Effector memory CD8-positive, alpha-beta T cell (primary cell): ENCODE data around the gene ANKH.

Experiments
- ATAC-seq: fragments of 150-1000 bp; cut with Tn5 transposase; replicated peaks from 2 replicates; pipeline ENCODE4 v1.10.0; 2021; ENCODE audit warnings: mild to moderate bottlenecking, moderate library complexity
- DNase-seq, 3 experiments: peaks; one replicate each; pipeline ENCODE4 v3.0.0; 2021
- H3K27ac Mint-ChIP-seq, 2 donors: one replicate each; pipeline ENCODE4 v1.8.0; 2022; ENCODE audit warnings: mild to moderate bottlenecking in 2 of 2, mixed read lengths in 2 of 2, moderate library complexity in 2 of 2
- H3K27me3 Mint-ChIP-seq, 2 donors: one replicate each; pipeline ENCODE4 v1.8.0; 2022; ENCODE audit warnings: mixed read lengths in 2 of 2
- H3K36me3 Mint-ChIP-seq: one replicate; pipeline ENCODE4 v1.8.0; 2022; ENCODE audit warnings: mild to moderate bottlenecking, moderate library complexity, mixed read lengths; ENCODE audit not compliant: insufficient read depth
- H3K4me1 Mint-ChIP-seq, 2 donors: one replicate each; pipeline ENCODE4 v1.8.0; 2022; ENCODE audit warnings: low read depth in 2 of 2, mixed read lengths in 2 of 2
- H3K4me3 Mint-ChIP-seq, 2 donors: one replicate each; pipeline ENCODE4 v1.8.0; 2022; ENCODE audit warnings: mild to moderate bottlenecking in 2 of 2, mixed read lengths in 2 of 2, moderate library complexity in 2 of 2
- H3K9me3 Mint-ChIP-seq, 2 donors: one replicate each; pipeline ENCODE4 v1.8.0; 2022; ENCODE audit warnings: mixed read lengths in 2 of 2

Gene ANKH

DNA sequence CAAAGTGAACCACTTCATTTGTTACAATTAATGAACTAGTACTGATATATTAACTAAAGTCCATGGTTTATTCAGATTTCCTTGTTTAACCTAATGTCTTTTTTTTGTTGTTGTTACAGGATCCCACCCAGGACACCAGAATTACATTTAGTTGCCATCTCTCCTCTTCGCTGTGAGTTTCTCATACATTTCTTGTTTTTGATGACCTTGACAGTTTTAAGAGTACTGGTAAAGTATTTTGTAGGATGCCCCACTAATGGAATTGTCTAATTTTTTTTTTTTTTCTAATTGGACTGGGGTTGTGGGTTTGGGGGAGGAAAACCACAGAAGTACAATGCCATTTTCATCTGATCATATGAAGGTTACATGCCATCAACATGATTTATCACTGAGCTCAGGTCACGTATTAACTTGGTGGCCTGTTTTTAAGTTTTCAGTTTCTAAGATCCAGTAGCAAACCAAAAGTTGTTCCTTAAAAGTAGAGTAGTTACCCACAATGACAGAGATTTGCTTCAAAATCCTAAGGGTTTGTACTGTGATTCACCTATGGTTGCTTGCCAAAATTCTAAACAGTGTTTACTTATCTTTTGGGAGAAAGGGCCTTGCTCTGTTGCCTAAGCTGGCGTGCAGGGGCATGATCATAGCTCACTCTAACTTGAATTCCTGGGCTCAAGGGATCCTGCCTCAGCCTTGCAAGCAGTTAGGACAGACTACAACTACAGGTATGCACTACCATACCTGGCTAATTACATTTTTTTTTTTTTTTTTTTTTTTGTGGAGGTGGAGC lies 211.6 kb downstream of the ANKH start:
- peaks cover 10% of the 10 kb centered on the region for H3K36me3 Mint-ChIP-seq
- H3K9me3 Mint-ChIP-seq: no peaks in the 10 kb centered on the region
- DNase-seq (no peak), ATAC-seq (no peak)
- H3K27ac Mint-ChIP-seq: no peak overlapping the region
- no peaks in the 10 kb centered on the region for H3K27me3 Mint-ChIP-seq
- no peak overlapping the region for H3K4me3 Mint-ChIP-seq
- H3K4me1 Mint-ChIP-seq: peaks cover 10 to 32% of the 10 kb centered on the region in 2 donors

DNA sequence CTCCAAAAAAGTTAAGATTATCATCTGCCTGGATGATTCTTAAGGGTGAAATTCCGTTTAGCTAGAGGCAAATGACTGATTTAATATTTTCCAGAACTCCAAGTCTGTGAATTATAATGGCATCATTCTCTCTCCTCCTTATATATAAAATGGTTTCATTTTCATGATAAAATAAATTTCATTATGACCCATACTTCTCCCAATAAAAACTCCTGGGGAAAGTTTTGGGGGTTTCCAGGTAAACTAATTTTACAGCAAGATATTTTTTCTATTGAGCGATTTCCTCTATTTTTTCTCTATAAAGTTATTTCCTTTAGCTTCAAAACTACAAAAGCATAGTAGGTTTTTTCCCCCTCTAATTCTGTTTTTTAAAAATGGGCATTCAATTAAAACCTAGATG lies 214.7 kb downstream of the ANKH start:
- Mint-ChIP-seq H3K36me3 (no peaks in the 10 kb centered on the region), H3K27me3 (no peaks in the 10 kb centered on the region), H3K4me3 (no peak overlapping the region), H3K9me3 (no peaks in the 10 kb centered on the region), H3K27ac (no peak overlapping the region), H3K4me1 (peaks cover 1 to 19% of the 10 kb centered on the region in 2 donors)
- ATAC-seq (no peak), DNase-seq (no peak)

- Mint-ChIP-seq H3K9me3 (no peaks in the 10 kb centered on the region), H3K27ac (peak overlapping the region; percentile 13 to 67), H3K4me3 (no peak overlapping the region), H3K4me1 (peaks cover 0 to 12% of the 10 kb centered on the region in 2 donors), H3K36me3 (no peaks in the 10 kb centered on the region), H3K27me3 (no peaks in the 10 kb centered on the region)
- ATAC-seq (peak; percentile 61), DNase-seq (no peak)
Observed at GRCh38 chr5:14655146-14655741, 216.3 kb downstream of the ANKH start.
